NCI-H524 treated with DMSO at 0.1 percent for 48 hours (cell line): Measurements from ENCODE around the gene TSHZ2.
"Not testable (repeated sequence)": the region's sequence is repeated elsewhere in the genome, so short reads cannot be mapped to it uniquely, and the experiment has no call there.

Experiments used
- DNase-seq: peaks from one replicate; lab custom pipeline; 2025; lab: John Stamatoyannopoulos, UW

The TSHZ2 gene

DNA sequence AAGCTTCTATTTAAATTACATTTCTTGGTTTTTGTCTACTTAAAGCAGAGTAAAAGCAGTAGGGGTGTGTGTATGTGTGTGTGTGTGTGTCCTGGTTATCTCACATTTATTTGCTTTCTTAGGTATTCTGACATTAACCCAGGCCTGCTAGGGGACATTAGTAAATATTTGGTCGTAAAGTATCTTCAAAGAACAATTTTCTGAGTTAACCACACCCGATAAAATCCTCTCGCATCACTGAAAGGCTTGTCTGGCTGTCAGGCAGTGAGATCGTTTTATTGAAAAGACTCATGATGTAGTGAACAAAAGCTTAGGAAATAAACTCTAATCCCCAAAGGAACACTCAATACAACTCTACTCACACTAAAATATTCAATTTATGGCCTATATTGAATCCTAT, 543.6 kb downstream of the TSHZ2 start:
- no peak for DNase-seq

DNA sequence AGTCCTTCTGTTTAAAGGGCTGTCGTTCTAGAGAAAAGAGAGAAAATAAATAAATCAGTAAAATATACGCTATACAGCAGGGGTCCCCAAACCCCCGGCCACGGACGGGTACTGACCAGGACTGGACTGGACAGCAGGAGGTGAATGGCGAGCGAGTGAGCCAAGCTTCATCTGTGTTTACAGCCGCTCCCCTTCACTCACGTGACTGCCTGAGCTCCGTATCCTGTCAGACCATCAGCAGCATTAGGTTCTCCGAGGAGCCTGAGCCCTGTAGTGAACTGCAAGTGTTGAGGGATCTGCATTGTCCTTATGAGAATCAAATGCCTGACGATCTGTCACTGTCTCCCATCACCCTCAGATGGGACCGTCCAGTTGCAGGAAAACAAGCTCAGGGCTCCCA, 545.0 kb downstream of the TSHZ2 start:
- DNase-seq: no peak

DNA sequence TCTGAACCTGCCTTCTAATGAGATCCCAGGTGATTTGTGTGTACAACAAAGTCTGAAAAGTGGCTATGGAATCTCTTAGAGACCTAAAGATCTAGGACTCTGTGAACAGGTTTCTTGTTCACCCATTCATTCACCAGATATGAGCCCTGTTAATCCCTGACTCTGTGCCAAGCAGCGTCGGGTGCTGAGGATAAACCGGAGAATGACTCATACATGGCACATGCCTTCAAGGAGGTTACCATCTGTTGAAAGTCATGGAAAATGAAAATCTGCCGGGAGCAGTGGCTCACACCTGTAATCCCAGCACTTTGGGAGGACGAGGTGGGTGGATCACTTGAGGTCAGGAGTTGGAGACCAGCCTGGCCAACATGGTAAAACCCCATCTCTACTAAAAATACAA, 549.3 kb downstream of the TSHZ2 start:
- DNase-seq: peak; percentile 51

DNA sequence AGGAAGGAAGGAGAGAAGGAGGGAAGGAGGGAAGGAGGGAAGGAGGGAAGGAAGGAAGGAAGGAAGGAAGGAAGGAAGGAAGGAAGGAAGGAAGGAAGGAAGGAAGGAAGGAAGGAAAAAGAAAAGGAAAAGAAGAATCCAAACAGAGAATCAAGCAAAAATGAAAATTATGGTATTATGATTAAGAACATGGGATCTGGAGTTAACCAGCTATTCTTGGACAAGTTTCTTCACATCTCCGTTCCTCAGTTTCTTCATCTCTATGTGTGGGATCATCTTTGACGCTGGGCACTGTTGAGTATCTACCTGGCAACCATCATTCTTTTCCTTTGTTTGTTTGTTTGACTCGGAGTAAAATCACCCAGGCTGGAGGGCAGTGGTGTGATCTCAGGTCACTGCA, 549.9 kb downstream of the TSHZ2 start:
- no peak for DNase-seq

DNA sequence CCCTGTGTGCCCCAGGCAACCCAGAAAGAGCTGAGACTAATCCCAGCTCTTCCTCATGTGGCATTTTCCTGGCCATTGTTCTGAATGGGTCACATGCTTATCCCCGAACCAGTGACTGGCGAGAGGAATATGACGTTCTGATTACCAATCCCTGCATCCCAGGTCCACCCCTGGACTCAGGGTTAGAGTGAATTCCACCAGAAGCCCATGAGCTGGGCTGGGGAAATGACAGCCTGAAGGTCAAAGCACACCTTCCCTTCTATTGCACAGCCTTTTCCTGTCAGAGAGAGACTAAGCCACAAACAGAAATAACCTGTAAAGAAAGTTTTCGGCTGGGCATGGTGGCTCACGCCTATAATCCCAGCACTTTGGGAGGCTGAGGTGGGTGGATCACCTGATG, 550.5 kb downstream of the TSHZ2 start:
- DNase-seq: no peak

DNA sequence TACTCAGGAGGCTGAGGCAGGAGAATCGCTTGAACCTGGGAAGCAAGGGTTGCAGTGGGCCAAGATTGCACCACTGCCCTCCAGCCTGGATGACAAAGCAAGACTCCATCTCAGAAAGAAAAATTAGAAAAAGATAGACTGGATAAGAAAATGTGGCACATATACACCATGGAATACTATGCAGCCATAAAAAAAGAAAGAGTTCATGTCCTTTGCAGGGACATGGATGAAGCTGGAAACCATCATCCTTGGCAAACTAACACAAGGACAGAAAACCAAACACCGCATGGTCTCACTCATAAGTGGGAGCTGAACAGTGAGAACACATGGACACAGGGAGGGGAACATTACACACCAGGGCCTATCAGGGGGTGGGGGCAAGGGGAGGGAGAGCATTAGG, 551.5 kb downstream of the TSHZ2 start:
- DNase-seq: not testable (repeated sequence)

DNA sequence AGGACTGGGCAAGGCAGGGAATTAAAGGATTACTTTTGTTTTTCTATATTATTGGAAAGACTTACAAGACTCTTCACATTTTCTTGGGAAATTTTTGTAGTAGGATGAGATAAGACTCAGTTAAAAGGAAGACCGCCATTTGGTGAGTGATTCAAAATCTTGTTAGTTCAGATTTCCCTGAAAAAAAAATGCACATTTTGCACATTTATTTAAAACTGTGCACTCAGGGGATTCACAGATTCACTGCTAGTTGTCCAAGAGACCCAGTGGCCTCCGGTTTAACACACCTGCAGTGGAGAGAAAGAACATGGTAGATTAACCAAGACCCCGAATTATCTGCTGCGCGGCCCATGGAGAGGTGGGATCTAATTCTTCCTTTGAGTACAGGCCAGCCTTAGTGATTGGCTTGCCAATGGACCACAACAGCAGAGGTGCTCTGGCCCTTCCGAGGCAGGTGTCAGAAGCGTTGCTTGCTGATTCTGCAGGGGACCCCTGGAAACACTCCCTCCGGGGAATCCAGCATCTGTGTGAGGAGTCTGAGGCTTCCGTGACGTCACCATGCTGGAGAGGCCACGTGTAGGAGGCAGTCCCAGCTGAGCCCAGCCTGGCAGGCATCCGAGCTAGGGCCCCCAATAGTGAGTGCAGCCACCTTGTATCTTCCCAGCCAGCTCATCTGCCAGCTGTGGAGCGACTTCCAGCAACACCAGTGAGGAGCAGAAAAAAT, 552.6 kb downstream of the TSHZ2 start:
- no peak for DNase-seq

DNA sequence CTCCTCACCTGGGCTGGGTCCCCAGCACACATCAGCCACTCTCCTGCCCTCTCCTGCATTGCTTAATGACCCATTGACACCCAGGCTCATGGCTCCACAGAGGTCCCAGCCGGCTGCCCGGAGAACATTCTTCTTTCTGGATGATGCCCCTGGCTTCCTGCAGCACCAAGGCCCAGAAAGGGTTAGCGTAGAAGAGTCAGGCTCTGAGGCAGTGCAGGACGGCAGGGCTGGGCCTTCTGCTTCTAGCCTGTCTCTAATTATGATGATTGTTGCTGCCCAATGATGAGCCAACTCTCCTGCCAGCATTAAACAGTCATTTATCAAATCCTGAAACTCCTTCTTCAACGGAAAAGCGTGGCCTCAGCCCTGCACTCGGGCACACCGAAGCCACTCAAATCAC, 555.0 kb downstream of the TSHZ2 start:
- no peak for DNase-seq

DNA sequence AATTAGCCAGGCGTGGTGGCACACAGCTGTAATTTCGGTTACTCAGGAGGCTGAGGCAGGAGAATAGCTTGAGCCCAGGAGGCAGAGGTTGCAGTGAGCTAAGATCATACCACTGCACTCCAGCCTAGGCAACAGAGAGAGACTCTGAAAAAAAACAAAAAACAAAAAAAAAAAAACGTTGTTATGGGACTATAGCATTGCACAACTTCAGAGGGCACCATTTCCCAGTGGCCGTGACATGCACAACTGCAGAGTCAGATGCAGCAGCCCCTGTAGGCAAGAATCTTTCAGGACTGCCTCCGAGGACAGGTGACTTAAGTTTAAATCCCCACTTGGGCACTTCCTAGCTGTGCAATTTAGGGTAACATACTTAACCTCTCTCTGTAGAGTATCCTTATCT, 557.5 kb downstream of the TSHZ2 start:
- no peak for DNase-seq

DNA sequence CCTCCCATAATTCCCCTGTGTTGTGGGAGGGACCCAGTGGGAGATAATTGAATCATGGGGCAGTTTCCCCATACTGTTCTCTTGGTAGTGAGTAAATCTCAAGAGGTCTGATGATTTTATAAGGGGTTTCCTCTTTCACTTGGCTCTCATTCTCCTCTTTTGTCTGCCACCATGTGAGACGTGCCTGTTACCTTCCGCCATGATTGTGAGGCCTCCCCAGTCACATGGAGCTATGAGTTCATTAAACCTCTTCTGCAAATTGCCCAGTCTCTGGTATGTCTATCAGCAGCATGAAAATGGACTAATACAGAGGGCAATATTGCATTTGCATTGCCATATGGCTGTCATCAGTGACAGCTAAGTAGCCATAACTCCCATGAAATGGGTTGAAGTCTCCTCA, 558.3 kb downstream of the TSHZ2 start:
- no peak for DNase-seq

DNA sequence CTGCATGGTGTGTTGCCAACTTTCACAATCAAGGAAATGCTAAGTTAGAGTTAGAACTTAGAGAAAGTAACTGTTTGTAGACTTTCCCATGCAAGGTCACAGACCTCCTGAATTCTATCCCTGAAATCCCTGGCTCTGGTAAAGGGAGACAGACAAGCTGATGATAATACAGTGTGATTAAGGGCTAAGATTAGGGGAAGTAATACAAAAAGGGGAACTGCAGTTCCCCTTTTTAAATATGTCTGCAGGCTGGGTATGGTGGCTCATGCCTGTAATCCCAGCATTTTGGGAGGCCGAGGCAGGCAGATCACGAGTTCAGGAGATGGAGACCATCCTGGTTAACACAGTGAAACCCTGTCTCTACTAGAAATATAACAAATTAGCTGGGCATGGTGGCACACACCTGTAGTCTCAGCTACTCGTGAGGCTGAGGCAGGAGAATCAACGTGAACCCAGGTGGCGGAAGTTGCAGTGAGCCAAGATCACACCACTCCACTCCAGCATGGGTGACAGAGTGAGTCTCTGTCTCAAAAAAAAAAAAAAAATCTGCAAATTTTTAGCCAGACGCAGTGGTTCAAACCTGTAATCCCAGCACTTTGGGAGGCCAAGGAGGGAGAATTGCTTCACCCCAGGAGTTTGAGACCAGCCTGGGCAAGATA, 560.6 kb downstream of the TSHZ2 start:
- not testable (repeated sequence) for DNase-seq

DNA sequence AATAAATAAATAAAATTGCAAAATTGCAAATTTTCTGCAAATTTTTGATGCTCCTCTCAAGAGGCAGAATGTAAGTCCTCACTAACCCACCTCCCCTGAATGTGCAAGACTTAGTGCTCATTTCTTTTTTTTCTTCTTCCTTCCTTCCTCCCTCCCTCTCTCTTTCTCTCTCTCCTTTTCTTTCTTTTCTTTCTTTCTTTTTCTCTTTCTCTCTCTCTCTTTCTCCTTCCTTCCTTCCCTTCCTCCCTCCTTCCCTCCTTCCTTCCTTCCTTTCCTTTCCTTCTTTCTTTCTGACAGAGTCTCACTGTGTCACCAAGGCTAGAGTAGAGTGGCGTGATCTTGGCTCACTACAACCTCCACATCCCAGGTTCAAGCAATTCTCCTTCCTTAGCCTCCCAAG, 561.3 kb downstream of the TSHZ2 start:
- no peak for DNase-seq

DNA sequence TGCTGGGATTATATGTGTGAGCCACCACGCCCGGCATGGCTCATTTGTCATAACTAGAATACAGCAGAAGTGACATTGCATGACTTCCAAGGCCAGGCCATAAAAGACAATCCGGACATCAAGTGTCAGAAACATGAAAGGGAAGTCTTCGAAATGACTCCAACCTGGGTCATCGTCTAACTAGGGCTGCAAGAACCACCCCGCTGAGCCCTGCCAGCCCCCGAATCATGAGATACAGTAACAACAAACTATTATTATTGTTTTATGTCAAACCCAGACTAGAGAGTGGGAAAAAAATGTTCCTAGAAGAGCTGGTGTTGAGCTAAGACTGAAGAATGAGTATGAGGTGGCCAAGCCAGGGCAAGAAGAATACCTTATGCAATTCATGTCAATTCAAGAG, 561.9 kb downstream of the TSHZ2 start:
- no peak for DNase-seq

DNA sequence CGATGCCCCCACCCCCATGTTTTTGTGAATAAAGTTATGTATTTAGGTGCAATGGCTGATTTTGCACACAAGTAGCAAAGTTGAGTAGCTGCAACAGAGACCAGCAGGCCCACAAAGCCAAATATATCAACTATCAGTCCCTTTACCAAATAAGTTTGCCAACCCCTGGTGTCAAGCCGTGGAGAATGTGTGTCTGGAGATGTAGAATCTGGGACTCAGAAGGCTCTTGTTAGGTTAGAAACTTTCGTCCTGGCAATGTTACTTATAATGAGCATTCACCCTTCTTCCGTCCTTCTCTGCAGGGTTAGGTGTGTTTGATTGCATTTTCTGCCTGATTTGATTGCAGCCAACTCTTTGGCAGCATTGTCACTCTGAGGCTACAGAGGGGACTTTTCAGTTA, 563.7 kb downstream of the TSHZ2 start:
- DNase-seq: no peak

DNA sequence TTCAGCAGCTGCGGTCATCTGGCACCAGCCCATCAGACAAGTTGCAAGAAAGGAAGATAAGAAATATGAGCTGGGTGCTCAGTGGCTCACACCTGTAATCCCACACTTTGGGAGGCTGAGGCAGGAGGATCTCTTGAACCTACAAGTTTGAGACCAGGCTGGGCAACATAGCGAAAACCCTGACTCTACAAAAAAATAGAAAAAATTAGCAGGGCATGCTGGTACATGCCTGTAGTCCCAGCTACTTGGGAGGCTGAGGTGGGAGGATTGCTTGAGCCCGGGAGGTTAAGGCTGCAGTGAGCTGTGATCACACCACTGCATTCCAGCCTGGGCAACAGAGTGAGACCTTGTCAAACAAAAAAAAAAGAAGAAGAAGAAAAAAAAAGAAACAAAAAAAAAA, 564.2 kb downstream of the TSHZ2 start:
- not testable (repeated sequence) for DNase-seq

DNA sequence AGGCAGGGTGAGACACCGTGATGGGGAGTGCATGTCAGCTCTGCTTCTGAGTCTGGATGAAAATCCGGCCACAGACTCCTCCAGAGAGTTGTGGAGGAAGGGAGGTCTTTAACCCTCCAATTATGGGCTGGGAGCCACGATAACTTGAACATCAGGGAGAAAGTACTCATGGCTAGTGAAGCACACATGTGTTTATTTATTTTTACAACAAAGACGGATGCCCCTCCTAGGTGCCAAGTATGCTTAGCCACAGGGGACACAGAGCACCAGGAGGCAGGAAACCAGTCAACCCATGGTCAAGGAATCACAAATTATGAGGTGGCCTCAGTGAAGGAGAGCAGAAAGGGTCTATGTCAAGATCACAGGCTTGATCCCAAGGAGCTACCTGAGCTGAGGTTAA, 567.4 kb downstream of the TSHZ2 start:
- no peak for DNase-seq
